Endodermal cell (in vitro differentiated cells): Measurements from ENCODE around the gene CNBD2. TPM values are rescaled to one million over a fixed set of nuclear protein-coding genes. Genes with fewer than 3 reads are reported as not detected.
A peak's percentile ranks its signal among the peaks of the same experiment; 100 is the strongest.

ENCODE experiments used
- DNase-seq: peaks from one replicate; pipeline ENCODE4 v3.0.0-alpha.2; 2017
- H3K27ac ChIP-seq: 2 replicates; pipeline ENCODE4 v1.5.1; 2013; ENCODE audit warnings: mild to moderate bottlenecking, low read depth, low read length, moderate library complexity
- H3K27me3 ChIP-seq: 2 replicates; pipeline ENCODE4 v1.6.1; 2013; ENCODE audit warnings: mild to moderate bottlenecking, low read length, moderate library complexity; ENCODE audit not compliant: insufficient read depth, control insufficient read depth, poor library complexity, severe bottlenecking
- H3K36me3 ChIP-seq: 2 replicates; pipeline ENCODE4 v1.7.0; 2013; ENCODE audit warnings: mild to moderate bottlenecking, low read length, moderate library complexity; ENCODE audit not compliant: control insufficient read depth, insufficient read depth
- H3K4me1 ChIP-seq: one replicate; pipeline ENCODE4 v1.7.0; 2013; ENCODE audit warnings: low read length; ENCODE audit not compliant: control insufficient read depth, insufficient read depth
- H3K4me3 ChIP-seq: 2 replicates; pipeline ENCODE4 v1.5.1; 2013; ENCODE audit warnings: mild to moderate bottlenecking, low read length, moderate library complexity
- H3K9ac ChIP-seq: 2 replicates; pipeline ENCODE4 v1.6.1; 2013; ENCODE audit warnings: mild to moderate bottlenecking, low read length, moderate library complexity; ENCODE audit not compliant: poor library complexity, severe bottlenecking; ENCODE audit errors: extremely low read depth
- H3K9me3 ChIP-seq: 2 replicates; pipeline ENCODE4 v1.6.1; 2013; ENCODE audit warnings: mild to moderate bottlenecking, low read length, moderate library complexity; ENCODE audit not compliant: control insufficient read depth
- H3K27ac Mint-ChIP-seq: 2 replicates; pipeline ENCODE4 v1.8.0; 2020; ENCODE audit warnings: mixed read lengths
- H3K27me3 Mint-ChIP-seq: 2 replicates; pipeline ENCODE4 v1.8.0; 2021; ENCODE audit warnings: mild to moderate bottlenecking, mixed read lengths; ENCODE audit not compliant: insufficient read depth
- H3K36me3 Mint-ChIP-seq: 2 replicates; pipeline ENCODE4 v1.8.0; 2020; ENCODE audit warnings: low read depth, mixed read lengths
- H3K4me1 Mint-ChIP-seq: 2 replicates; pipeline ENCODE4 v1.8.0; 2020; ENCODE audit warnings: mixed read lengths
- H3K4me3 Mint-ChIP-seq: 2 replicates; pipeline ENCODE4 v1.8.0; 2020; ENCODE audit warnings: mild to moderate bottlenecking, moderate library complexity, mixed read lengths
- H3K9me3 Mint-ChIP-seq: 2 replicates; pipeline ENCODE4 v1.8.0; 2020; ENCODE audit warnings: mild to moderate bottlenecking, mixed read lengths
- CTCF ChIP-seq: fragments of 200-600 bp; sonication (generic); conservative IDR thresholded peaks from 2 replicates; pipeline ENCODE4 v1.5.0; 2021; ENCODE audit warnings: antibody characterized with exemption, mild to moderate bottlenecking
- WGBS, 2 experiments: methylation state at CpG; one replicate each; pipeline versions ENCODE4 v1.1.5 to v1.1.7; 2013; ENCODE audit warnings: missing lambda C conversion rate in 2 of 2, mixed read lengths in 1 of 2; ENCODE audit not compliant: insufficient coverage in 1 of 2, insufficient read length in 1 of 2; 5-methylcytosine and 5-hydroxymethylcytosine counted together
- total RNA-seq, 2 donors: library from RNA; stranded (reverse); fragmentation: NEBNext Ultra II Directional in 1 of 2; extraction: Animal tissue kit (Norgen Biotek cat#: 25700) in 1 of 2; gene quantifications; 2 replicates in 1 of 2; 3 replicates in 1 of 2; pipeline ENCODE4 v1.2.1, GENCODE V29; 2021

Gene CNBD2
- total RNA-seq, 2 donors from 2014 or later, result 1.3 to 1.9 TPM

GRCh38 chr20:35953387-35954199 lies 14.8 kb upstream of the CNBD2 start:
- no peak for TF ChIP-seq CTCF

GRCh38 chr20:35954200-35954906 lies 14.0 kb upstream of the CNBD2 start, which contains the start of gene SCAND1:
Gene SCAND1 (minus strand): TSS chr20:35954502. CDS start chr20:35954284, 218 bp downstream.
- Histone ChIP-seq H3K27ac (peak within 1 kb of the TSS; percentile 98), H3K9me3 (no peaks in the 10 kb centered on the region), H3K9ac (peak within 1 kb of the TSS; percentile 96), H3K36me3 (peaks cover 9% of the 10 kb centered on the region), H3K4me3 (peak within 1 kb of the TSS; percentile 94), H3K4me1 (no peaks in the 10 kb centered on the region), H3K27me3 (no peaks in the 10 kb centered on the region)
- peak; percentile 99 for TF ChIP-seq CTCF
- WGBS, 2 experiments, result 0 to 1% methylated on average over 46 to 76 of the region's 76 CpGs
- Mint-ChIP-seq H3K4me3 (peak within 1 kb of the TSS; percentile 89), H3K36me3 (peaks cover 2% of the 10 kb centered on the region), H3K27ac (peak within 1 kb of the TSS; percentile 99), H3K9me3 (no peaks in the 10 kb centered on the region), H3K4me1 (peaks cover 9% of the 10 kb centered on the region), H3K27me3 (peaks cover 19% of the 10 kb centered on the region)
- peak; percentile 98 for DNase-seq

More at GRCh38 chr20:35953387-35954199, 14.8 kb upstream of the CNBD2 start:
- peak overlapping the region; percentile 98 for H3K27ac ChIP-seq
- H3K4me3 Mint-ChIP-seq, result peak overlapping the region; percentile 89
- no peaks in the 10 kb centered on the region for H3K27me3 ChIP-seq
- H3K27ac Mint-ChIP-seq, result peak overlapping the region; percentile 97
- no peaks in the 10 kb centered on the region for H3K9me3 Mint-ChIP-seq
- H3K36me3 ChIP-seq, result peaks cover 16% of the 10 kb centered on the region
- peak; percentile 77 for DNase-seq
- no peaks in the 10 kb centered on the region for H3K9me3 ChIP-seq
- peaks cover 15% of the 10 kb centered on the region for H3K27me3 Mint-ChIP-seq
- peak overlapping the region; percentile 94 for H3K4me3 ChIP-seq
- H3K36me3 Mint-ChIP-seq, result peaks cover 8% of the 10 kb centered on the region
- H3K9ac ChIP-seq, result peak overlapping the region; percentile 96
- H3K4me1 Mint-ChIP-seq, result peaks cover 9% of the 10 kb centered on the region
- WGBS, 2 experiments, result 1 to 2% methylated on average over 44 to 65 of the region's 65 CpGs
- H3K4me1 ChIP-seq, result no peaks in the 10 kb centered on the region

GRCh38 chr20:35954907-35955251 lies 13.5 kb upstream of the CNBD2 start:
- Mint-ChIP-seq H3K27me3 (peaks cover 23% of the 10 kb centered on the region), H3K27ac (peak overlapping the region; percentile 99), H3K9me3 (no peaks in the 10 kb centered on the region), H3K4me1 (peaks cover 9% of the 10 kb centered on the region), H3K4me3 (peak overlapping the region; percentile 89), H3K36me3 (peaks cover 2% of the 10 kb centered on the region)
- Histone ChIP-seq H3K27ac (peak overlapping the region; percentile 10), H3K27me3 (peaks cover 1% of the 10 kb centered on the region), H3K4me1 (no peaks in the 10 kb centered on the region), H3K9ac (peak overlapping the region; percentile 96), H3K9me3 (no peaks in the 10 kb centered on the region), H3K36me3 (peaks cover 6% of the 10 kb centered on the region), H3K4me3 (peak overlapping the region; percentile 94)
- no peak for DNase-seq
- WGBS, 2 experiments, result 11% methylated on average over 18 to 19 of the region's 19 CpGs
- TF ChIP-seq CTCF, result no peak
